Right renal cortex interstitium (tissue), 3 donors: ENCODE measurements around the gene TAF13. TPM values are rescaled to one million over a fixed set of nuclear protein-coding genes. Genes with fewer than 3 reads are reported as not detected.
A peak's percentile ranks its signal among the peaks of the same experiment; 100 is the strongest.
"Not testable (repeated sequence)": the region's sequence is repeated elsewhere in the genome, so short reads cannot be mapped to it uniquely, and the experiment has no call there.

ENCODE experiments used
- DNase-seq, 3 donors: peaks; one replicate each; pipeline ENCODE4 v3.0.0-alpha.2; 2013; ENCODE audit warnings: low read depth in 3 of 3, low spot score in 2 of 3
- polyA plus RNA-seq, 3 donors: library from polyadenylated mRNA; unstranded; fragments of 120-200 nt; gene quantifications; one replicate each; pipeline ENCODE4 v1.2.1, GENCODE V29; 2013; ENCODE audit not compliant: insufficient read length in 3 of 3

TAF13 gene
- polyA plus RNA-seq, 3 donors: 44.6 to 58.3 (median 47.9) TPM

DNA sequence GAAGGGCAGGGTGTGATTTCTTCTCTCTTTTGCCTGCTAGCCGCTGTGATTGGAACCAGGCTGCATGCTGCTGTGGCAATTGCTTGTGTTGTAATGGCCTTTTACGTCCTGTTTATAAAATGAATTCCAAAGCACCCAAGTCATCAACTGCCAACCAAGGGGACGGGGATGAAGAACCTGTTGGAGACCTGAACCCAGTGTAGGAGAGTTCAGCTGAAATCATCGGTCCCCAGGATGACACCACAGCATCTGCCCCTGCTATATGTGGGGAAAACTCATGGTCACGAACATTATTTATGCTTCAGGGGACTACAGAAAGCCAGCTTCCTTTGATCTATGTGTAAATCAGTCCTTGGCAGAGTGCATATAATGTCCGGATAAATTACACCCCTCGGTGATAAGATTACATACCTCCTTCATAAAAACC is 18.6 kb upstream of the TAF13 start:
- DNase-seq: no peak

DNA sequence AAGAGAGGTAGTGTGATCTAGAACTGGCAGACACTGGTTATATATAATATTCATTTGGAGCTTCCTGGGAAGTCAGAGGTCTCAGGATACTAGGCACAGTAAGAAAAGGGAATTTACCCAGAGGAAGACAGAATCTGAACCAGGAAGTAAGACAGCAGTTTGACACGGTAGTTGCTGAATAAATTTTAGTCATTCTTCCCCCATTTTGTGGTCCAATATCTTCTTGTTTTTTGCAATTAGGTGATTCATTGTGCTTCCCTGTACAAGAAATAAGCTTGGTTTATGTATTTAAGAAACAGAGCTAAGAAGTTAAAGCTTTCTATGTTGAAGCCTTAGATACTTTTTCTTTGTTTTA is 16.0 kb upstream of the TAF13 start:
- no peak for DNase-seq

DNA sequence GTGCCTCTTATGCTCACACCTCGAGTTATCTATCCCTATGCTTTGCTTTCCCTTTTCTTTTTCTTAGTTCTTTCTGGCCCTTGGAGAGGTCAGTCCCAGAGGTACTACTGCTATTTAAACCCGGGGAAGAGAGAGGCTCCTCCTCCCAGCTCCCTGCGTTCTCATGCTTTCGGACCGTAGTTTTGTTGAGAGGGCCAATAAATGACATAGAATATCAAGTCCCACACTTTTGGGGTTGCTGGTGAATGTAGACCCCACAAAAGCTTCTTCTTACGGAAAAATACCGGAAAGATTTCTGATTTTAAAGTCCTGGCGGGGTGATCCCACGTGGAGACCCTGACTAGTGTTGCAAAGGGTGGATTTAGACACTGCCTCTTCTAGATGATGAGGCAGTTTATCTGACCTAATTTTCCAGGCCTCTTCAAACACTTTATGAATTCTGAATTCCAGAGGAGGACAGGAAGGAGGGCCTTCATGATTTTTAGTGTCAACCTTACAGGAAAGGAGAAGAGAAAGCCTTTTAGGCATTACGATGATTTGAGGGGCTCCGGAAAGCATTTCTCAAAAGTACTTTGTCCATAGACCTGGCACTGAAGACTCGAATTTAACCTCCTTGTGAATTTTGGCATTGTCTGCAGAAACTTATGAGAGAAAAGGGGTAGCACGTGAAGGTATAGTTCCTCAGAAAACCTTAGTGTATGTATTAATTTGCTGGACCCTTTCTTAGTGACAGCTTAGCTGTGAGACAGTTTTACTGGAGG is 15.5 kb upstream of the TAF13 start:
- DNase-seq: no peak

DNA sequence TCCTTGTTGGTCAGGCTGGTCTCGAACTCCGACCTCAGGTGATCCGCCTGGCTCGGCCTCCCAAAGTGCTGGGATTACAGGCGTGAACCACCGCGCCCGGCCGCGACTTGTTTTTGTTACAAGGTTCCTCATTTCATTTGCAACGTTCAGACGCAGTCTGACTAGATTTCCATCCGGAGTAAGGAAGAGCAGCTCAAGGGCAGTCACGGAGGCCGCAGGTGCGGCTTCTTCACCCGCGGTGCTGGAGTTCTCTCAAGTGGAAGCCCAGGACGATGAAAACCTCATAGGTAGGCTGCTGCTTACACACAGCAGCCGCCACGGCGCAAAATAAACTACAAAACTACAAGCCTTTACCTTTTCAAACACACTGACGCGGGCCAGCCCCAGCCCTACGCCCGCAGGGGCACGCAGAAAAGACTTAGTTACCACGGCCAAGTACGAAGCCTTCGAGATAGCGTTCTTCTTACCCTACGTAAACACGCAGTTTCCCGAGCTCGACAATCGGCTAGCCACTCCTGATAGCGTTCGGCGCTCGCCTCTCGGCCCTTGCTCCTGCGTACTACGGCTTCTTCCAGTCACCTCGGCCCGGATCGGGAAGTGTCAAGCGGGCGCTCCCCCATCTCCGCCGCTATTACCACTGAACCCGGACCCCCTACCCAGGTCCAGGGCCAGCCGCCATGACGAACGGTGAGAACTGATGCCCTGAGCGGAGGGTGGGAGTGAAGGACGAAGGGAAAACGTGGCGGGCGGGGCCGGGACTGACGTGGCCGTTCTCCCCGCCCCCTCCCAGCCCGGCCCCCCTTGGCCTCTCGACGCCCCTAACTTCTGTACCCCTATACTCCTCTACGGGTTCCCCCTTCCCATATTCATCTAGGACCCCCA is 14.6 kb upstream of the TAF13 start, which contains the start of gene TMEM167B:
TSS of gene TMEM167B (plus strand) at position 569 of the 882 bp plus-strand sequence. CDS start at position 678, 109 bp downstream.
- DNase-seq: peak in 2 of 3 donors; percentile 86 to 92

DNA sequence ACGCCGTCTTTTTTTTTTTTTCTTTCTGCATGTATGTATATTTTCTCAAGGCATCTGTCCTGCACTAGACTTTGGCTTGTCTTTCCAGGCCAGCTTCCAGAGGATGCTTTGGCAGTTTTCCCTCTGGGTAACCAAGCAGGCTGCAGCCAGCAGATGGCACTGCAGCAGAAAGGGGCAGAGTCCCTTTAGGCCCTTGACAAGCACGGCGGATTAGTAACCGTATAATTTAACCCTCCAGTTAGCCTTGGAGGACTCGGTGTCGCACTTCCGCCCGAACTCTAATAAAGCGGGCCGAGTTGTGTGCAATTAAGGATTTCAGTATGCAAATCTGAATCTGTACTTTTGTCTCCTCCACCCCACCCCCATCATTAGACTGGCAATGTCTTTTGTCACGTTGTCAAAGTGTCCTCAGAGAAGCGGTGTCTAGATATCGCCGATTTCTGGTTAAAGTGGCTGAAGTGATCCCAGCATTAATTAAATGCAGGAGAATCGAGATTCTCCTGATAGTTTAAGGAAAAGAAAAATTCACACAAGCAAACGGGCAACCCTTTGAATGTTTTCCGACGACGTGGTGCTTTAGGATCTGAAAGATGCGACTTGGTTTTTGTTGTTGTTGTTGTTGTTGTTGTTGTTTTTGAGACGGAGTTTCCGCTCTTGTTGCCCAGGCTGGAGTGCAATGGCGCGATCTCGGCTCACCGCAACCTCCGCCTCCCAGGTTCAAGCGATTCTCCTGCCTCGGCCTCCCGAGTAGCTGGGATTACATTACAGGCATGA is 13.6 kb upstream of the TAF13 start:
- no peak for DNase-seq

DNA sequence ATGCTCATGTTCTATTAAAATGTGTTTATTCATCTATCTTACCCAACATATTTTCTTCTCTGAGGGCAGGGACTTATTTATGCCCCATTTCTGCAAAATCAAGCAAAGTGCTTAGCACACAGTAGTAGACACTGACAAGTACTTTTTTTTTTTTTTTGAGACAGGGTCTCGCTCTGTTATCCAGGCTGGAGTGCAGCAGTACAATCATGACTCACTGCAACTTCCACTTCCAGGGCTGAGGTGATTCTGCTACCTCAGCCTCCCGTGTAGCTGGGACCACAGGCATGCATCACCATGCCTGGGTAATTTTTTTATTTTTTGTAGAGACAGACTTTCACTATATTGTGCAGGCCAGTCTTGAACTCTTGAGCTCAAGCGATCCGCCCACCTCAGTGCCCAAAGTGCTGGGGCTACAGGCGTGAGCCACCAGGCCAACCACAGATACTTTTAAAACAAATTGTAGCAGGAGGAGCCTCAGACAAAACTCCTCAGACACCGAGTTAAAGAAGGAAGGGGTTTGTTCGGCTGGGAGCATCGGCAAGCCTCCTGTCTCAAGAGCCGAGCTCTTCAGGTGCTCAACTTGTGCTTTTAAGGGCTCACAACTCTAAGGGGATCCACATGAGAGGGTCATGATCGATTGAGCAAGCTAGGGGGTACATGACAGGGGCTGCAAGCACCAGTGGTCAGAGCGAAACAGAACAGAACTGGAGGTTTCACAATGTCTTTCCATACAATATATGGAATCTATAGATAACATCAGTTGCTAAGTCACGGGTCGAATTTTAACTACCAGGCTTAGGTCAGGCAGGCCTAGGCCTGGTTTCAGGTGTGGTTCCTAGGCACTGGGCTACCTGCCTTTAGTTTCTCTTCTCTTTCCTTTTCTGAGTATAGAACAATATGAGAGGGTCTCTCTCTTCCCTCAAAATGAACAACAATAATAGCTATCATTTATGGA is 9.0 kb upstream of the TAF13 start:
- DNase-seq: no peak

DNA sequence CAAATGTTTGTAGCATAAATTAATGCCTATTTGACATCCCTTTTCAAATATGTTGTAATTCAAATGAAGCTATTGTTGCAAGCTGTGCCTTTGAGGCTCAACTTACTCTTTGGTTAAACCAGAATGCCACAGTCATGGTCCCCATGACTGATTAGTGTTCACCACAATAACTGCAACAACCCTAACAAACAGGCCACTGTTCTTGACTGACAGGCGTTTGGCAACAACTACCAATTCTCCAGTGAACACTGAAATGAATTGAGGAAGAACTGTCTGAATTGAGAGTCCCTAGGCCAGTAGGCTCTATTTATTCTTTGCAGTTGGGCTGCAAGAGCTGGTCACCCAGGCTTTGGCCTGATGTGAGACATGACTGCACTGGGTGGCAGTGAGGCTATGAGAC is 8.1 kb upstream of the TAF13 start:
- DNase-seq: no peak

DNA sequence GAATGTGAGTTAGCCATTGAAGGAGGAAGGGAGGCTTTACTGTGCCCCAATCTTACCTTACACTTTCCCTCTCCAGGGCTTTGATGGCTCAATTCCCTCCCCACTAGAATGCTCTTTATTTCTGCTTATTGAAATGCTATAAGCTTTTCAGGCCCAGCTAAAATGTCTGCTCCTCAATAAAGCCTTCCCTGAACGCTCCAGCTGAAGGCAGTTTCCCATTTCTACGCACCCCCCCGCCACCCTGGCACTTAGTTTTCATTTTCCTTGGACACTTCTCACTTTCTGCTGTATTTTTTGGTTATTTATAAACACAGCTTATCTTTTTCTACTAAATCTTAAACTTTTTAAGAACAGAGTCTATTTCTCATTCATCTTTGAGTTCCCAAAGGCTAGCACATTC is 7.7 kb upstream of the TAF13 start:
- no peak for DNase-seq

DNA sequence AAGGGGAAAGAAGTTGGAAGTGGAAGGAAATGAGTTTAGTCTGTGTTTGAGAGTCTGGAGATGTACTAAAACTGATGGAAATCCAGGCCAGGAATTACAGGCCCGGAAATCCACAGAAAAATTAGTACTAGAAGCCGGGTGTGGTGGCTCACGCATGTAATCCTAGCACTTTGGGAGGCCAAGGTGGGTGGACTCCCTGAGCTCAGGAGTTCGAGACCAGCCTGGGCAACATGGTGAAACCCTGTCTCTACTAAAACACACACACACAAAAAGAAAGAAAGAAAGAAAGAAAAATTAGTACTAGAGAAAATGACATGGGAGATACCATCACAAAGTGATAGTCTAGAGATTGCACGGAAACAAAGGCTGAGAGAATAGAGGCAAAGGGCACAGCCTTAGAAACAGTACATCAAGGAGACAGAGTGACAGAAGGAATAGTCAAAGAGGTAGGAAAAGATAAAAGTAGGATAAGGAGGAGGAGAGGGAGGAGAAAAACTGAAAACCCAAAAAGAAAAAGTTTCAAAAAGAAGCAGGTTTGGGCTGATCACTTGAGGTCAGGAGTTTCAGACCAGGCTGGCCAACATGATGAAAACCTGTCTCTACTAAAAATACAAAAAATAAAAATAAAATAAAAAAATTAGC is 4.8 kb upstream of the TAF13 start:
- DNase-seq: no peak

DNA sequence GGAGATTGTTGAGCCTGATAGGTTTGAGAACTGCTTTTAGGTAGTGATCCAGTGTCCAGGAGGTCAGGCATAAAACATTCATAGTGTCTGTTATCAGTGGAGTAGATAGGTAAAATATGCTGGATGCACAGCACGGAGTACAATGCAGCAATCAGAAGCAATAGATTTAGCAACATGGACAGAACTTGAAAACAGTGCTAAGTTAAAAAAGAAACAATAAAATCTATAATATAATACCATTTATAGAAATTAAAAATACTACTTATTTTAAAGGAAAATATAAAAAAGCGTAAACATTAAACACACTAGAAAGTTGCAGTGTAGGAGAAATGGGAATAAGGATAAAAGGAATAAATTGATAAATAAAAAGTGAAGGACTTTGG is 3.4 kb upstream of the TAF13 start:
- no peak for DNase-seq

DNA sequence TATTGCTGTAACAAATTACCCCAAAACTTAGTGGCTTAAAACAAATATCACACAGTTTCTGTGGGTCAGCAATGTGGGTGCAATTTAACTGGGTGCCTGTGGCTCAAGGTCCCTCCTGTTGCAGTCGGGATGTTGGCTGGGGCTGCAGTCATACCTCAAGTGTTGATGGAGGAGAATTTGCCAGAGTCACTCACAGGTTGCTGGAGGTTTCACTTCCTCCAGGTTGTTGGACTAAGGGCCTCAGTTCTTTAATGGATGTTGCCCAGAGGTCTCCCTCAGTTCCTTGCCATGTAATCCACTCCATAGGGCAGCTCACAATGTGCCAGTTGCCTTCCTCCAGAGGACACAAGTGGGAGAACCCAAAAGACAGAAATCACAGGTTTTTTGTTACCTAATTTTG is 2.5 kb upstream of the TAF13 start:
- no peak for DNase-seq

DNA sequence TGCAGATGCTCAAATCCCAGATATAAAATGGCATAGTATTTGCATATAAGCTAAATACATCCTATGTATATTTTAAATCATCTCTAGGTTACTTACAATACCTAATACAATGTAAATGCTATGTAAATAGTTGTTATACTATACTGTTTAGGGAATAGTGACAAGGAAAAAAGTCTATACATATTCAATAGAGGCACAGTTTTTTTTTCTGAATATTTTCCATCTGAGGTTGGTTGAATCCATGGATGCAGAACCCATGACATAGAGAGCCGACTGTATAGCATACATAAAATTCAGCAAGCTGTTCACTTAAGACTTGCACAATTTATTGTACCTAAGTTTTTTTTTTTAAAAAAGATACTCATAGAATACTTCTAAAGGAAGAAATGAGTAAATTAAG is 6.5 kb downstream of the TAF13 start:
- no peak for DNase-seq

DNA sequence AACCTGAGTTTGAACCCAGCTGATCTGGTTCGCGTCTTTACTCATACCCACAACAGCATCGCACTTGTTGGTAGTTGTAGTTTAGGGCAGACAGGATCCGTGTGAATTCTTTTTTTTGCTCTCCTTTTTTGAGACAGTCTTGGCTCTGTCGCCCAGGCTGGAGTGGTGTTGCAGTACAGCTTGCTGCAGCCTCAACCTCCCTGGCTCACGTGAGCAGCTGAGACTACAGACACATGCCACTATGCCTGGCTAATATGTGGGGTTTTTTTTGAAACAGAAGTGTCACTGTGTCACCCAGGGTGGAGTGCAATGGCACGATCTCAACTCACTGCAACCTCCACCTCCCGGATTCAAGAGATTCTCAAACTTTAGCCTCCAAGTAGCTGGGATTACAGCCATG is 7.9 kb downstream of the TAF13 start:
- no peak for DNase-seq

DNA sequence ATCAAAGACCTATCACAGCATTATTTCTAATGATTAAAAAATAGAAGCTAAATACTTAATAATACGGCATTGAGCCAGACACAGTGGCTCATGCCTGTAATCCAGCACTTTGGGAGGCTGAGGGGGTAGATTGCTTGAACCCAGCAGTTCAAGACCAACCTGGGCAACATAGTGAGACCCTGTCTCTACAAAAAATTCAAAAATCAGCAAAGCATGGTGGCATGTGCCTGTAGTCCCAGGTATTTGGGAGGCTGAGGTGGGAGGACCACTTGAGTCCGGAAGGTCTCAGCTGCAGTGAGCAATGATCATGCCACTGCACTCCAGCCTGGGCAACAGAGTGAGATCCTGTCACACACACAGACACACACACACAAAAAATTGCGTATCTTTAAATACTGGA is 10.7 kb downstream of the TAF13 start:
- DNase-seq: no peak

DNA sequence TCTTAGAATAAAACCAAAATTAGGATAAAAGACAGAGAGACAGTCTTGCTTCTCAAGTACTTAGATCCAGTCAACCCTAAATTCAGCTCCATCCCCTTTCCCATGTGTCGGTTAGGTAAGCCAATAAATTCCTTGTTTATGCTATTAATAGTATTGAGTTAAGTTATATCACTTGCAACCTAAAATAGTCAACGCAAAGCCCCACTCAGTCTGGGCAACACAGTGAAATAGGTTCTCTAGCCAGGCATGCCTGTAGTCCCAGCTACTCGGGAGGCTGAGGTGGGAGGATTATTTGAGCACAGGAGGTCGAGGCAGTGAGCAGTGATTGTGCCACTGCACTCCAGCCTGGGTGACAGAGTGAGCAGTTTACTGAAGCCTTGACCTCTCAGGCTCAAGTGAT is 14.6 kb downstream of the TAF13 start:
- DNase-seq: no peak

DNA sequence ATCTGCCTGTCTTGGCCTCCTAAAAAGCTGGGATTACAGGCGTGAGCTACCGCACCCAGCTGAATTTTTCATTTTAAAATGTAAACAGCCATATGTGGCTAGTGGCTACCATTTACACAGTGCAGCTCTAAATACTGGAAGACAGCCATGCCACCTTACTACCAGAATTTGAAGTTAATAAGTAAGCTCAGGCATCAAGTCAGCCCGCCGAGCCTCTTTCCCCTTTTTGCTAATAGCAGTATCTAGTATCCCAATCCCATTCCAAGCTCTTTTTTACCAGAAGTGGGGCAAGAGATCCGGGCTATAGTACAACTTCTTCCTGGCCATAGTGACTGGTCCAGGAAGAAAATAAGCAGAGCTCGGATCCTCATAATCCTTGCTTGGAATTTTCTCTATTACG is 15.1 kb downstream of the TAF13 start:
- no peak for DNase-seq

DNA sequence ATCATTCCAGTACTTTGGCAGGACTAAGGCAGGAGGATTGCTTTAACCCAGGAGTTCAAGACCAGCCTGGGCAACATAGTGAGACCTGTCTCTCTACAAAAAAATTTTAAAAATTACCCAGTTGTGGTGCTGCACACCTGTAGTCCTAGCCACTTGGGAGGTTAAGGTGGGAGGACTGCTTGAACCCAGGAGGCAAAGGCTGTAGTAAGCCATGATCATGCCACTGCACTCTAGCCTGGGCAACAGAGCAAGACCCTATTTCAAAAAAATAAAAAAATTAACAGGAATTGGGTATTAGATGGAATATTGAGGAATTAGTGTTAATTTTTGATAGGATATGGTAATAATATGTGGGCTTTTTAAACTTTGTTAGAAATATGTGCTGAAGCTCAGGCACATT is 16.8 kb downstream of the TAF13 start:
- no peak for DNase-seq

DNA sequence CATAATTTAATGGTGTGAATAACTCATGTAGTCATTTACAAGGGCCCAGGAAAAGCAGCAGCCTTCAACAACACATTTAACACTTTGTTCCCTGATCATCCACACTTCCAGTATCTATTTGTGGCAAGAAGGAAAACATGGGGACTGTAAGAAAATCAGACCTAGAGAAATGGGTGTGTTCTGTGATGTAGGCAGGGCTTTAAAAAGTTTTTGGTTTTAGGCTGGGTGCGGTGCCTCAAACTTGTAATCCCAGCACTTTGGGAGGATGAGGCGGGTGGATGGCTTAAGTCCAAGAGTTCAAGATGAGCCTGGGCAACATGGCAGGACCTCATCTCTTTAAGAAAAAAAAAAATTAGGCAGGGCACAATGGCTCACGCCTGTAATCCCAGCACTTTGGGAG is 19.7 kb downstream of the TAF13 start:
- DNase-seq: no peak

DNA sequence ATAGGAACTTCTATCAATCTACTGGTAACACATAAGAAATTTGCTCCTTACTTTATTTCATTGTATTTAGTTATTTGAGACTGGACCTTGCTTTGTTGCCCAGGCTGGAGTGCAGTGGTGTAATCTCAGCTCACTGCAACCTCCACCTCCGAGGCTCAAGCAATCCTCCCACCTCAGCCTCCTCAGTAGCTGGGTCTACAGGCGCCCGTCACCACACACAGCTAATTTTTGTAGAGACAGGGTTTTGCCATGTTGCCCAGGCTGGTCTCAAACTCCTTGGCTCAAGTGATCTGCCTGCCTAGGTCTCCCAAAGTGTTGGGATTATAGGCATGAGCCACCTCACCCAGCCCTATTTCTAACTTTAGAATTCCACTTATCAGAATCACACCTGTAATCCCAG is 23.7 kb downstream of the TAF13 start:
- not testable (repeated sequence) for DNase-seq
